HG02759 (cell line): Measurements from ENCODE around the gene DOP1B.
A peak's percentile ranks its signal among the peaks of the same experiment; 100 is the strongest.
"Not testable (repeated sequence)": the region's sequence is repeated elsewhere in the genome, so short reads cannot be mapped to it uniquely, and the experiment has no call there.

Experiments
- ATAC-seq: cut with Tn5 transposase; IDR thresholded peaks from one replicate; pipeline ENCODE4 v1.9.1; 2021; ENCODE audit warnings: mild to moderate bottlenecking, moderate library complexity; ENCODE audit not compliant: unreplicated experiment

Gene DOP1B

GRCh38 chr21:36156815-36157670, at the start of gene DOP1B:
DOP1B (plus strand) TSS chr21:36156824; CDS start chr21:36164734, 7,910 bp downstream.
- peak; percentile 28 for ATAC-seq

GRCh38 chr21:36109868-36110267, 46.8 kb upstream of the DOP1B start:
- ATAC-seq = no peak

GRCh38 chr21:36111238-36111637, 45.4 kb upstream of the DOP1B start:
- ATAC-seq = no peak

GRCh38 chr21:36113647-36114428, 42.8 kb upstream of the DOP1B start:
- no peak for ATAC-seq

- no peak for ATAC-seq
Observed at GRCh38 chr21:36115138-36115730, 41.4 kb upstream of the DOP1B start.

- ATAC-seq = no peak
Observed at GRCh38 chr21:36117286-36117741, 39.3 kb upstream of the DOP1B start.

GRCh38 chr21:36120304-36120888, 36.2 kb upstream of the DOP1B start:
- ATAC-seq = no peak

GRCh38 chr21:36122977-36123376, 33.6 kb upstream of the DOP1B start:
- no peak for ATAC-seq

- no peak for ATAC-seq
Observed at GRCh38 chr21:36124395-36124794, 32.2 kb upstream of the DOP1B start.

- ATAC-seq = no peak
Observed at GRCh38 chr21:36125512-36126207, 31.0 kb upstream of the DOP1B start.

- no peak for ATAC-seq
Observed at GRCh38 chr21:36126208-36126565, 30.4 kb upstream of the DOP1B start.

- no peak for ATAC-seq
Observed at GRCh38 chr21:36126621-36127110, 30.0 kb upstream of the DOP1B start.

- ATAC-seq = no peak
Observed at GRCh38 chr21:36127250-36127904, 29.2 kb upstream of the DOP1B start.

GRCh38 chr21:36127977-36128376, 28.6 kb upstream of the DOP1B start:
- no peak for ATAC-seq

GRCh38 chr21:36129219-36129618, 27.4 kb upstream of the DOP1B start:
- no peak for ATAC-seq

GRCh38 chr21:36130414-36130762, 26.2 kb upstream of the DOP1B start:
- not testable (repeated sequence) for ATAC-seq

- ATAC-seq = not testable (repeated sequence)
Observed at GRCh38 chr21:36130839-36131238, 25.8 kb upstream of the DOP1B start.

GRCh38 chr21:36132696-36133095, 23.9 kb upstream of the DOP1B start:
- ATAC-seq = no peak

GRCh38 chr21:36134803-36135390, 21.7 kb upstream of the DOP1B start, which contains the start of gene CBR3:
CBR3 (plus strand) TSS chr21:36135079; CDS start chr21:36135193, 114 bp downstream.
- ATAC-seq = peak; percentile 7
